Tibial nerve (tissue), 4 donors: ENCODE data around the gene HECTD4. TPM values are rescaled to one million over a fixed set of nuclear protein-coding genes. Genes with fewer than 3 reads are reported as not detected.

ENCODE experiments used
- DNase-seq, 2 donors: peaks; one replicate each; pipeline ENCODE4 v3.0.0-alpha.2; 2019; ENCODE audit warnings: low spot score in 2 of 2
- H3K27ac ChIP-seq, 4 donors: fragments of 200-600 bp; sonication (generic) in 3 of 4; one replicate each; pipeline ENCODE4 v1.5.1; 2017 to 2019; ENCODE audit warnings: mild to moderate bottlenecking in 1 of 4
- H3K27me3 ChIP-seq, 2 donors: fragments of 200-600 bp; sonication (generic) in 1 of 2; one replicate each; pipeline versions ENCODE4 v1.5.1 to v1.6.0; 2017 to 2019
- H3K36me3 ChIP-seq, 3 donors: fragments of 200-600 bp; sonication (generic); one replicate each; pipeline ENCODE4 v1.5.1; 2018 to 2019
- H3K4me1 ChIP-seq, 4 donors: fragments of 200-600 bp; sonication (generic) in 3 of 4; one replicate each; pipeline ENCODE4 v1.5.1; 2017 to 2019
- H3K4me3 ChIP-seq, 4 donors: fragments of 200-600 bp; sonication (generic) in 3 of 4; one replicate each; pipeline ENCODE4 v1.5.1; 2017 to 2019; ENCODE audit warnings: mild to moderate bottlenecking in 1 of 4, moderate library complexity in 1 of 4
- H3K9me3 ChIP-seq, 4 donors: fragments of 200-600 bp; sonication (generic) in 3 of 4; one replicate each; pipeline ENCODE4 v1.5.1; 2017 to 2019
- EP300 ChIP-seq, 2 donors: sonication (generic); formaldehyde crosslinking; IDR thresholded peaks; one replicate each; pipeline ENCODE4 v1.6.1; 2017; ENCODE audit warnings: antibody characterized with exemption in 2 of 2, mild to moderate bottlenecking in 1 of 2
- POLR2A ChIP-seq, 2 donors: fragments of 450-650 bp; IDR thresholded peaks; one replicate each; pipeline ENCODE4 v1.6.1; 2017; ENCODE audit warnings: antibody characterized with exemption in 2 of 2, mild to moderate bottlenecking in 2 of 2, moderate library complexity in 2 of 2
- WGBS, 2 donors: methylation state at CpG; one replicate each; pipeline ENCODE4 v1.1.5; 2018; 5-methylcytosine and 5-hydroxymethylcytosine counted together
- total RNA-seq, 4 donors: library from RNA; depleted of rRNA; stranded (reverse); fragments of >200 nt; gene quantifications; one replicate each; pipeline ENCODE4 v1.1.0, GENCODE V29; 2016
- TF ChIP-seq, protein P1 (sequence below), 5 experiments: fragments of 200-600 bp in 3 of 5; fragments of 450-650 bp in 2 of 5; sonication (generic) in 3 of 5; IDR thresholded peaks; one replicate each; pipeline ENCODE4 v1.5.1; 2016 to 2019; ENCODE audit warnings: antibody characterized with exemption in 5 of 5, mild to moderate bottlenecking in 3 of 5, moderate library complexity in 2 of 5

HECTD4 gene
- total RNA-seq, 4 donors from 2014 or later: 43.0 to 70.5 (median 58.5) TPM

DNA sequence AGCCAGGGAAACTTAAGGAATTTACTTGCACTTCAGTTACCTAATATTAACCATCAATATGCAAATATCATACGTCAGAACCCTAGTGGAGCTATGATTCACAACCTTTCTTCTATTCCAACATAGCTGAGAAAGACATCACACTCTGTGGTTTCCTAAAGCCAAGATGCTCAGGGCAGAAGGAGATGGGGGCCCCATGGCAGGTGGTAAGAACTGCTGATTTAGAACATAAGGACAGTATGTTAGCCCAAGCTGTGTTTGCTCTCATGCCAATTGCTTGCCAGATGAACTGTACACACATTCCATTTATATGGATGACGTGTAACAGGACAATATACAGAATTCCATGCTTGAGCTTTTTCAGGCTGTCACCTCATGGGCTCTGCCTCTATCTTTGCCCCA, 34.6 kb downstream of the HECTD4 start:
- H3K36me3 ChIP-seq: no peaks in the 10 kb centered on the region
- H3K4me3 ChIP-seq: no peak overlapping the region
- WGBS, 2 donors: 72 to 74% methylated on average over 2 of the region's 2 CpGs
- TF ChIP-seq, protein P1, sequence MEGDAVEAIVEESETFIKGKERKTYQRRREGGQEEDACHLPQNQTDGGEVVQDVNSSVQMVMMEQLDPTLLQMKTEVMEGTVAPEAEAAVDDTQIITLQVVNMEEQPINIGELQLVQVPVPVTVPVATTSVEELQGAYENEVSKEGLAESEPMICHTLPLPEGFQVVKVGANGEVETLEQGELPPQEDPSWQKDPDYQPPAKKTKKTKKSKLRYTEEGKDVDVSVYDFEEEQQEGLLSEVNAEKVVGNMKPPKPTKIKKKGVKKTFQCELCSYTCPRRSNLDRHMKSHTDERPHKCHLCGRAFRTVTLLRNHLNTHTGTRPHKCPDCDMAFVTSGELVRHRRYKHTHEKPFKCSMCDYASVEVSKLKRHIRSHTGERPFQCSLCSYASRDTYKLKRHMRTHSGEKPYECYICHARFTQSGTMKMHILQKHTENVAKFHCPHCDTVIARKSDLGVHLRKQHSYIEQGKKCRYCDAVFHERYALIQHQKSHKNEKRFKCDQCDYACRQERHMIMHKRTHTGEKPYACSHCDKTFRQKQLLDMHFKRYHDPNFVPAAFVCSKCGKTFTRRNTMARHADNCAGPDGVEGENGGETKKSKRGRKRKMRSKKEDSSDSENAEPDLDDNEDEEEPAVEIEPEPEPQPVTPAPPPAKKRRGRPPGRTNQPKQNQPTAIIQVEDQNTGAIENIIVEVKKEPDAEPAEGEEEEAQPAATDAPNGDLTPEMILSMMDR (IDR thresholded peaks at IDR 0.05): no peak
- TF ChIP-seq POLR2A (IDR thresholded peaks at IDR 0.05): no peak
- no peak for TF ChIP-seq EP300 (IDR thresholded peaks at IDR 0.05)
- H3K4me1 ChIP-seq: peaks cover 0 to 51% (median 0%) of the 10 kb centered on the region in 4 donors
- H3K9me3 ChIP-seq: no peaks in the 10 kb centered on the region
- H3K27ac ChIP-seq: no peak overlapping the region
- DNase-seq: no peak
- H3K27me3 ChIP-seq: no peaks in the 10 kb centered on the region

DNA sequence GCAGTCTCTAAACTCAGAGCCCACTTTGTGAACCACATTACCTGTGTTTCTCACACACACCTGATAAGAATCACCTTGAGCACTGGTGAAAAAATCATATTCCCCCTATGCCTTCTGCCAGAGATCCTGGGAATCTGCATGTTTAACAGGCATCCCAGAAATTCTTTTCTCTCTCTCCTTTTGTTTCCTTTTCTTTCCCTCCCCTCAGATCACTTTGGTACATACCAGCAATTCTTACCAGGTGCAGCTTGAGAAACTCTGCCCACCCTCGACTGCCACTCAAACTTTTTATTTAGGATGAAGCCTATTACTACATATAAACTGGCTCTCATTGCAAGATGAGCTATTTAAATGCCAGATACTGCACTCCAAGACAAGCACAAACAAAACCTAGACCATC, 36.0 kb downstream of the HECTD4 start:
- H3K4me1 ChIP-seq: peaks cover 0 to 55% (median 0%) of the 10 kb centered on the region in 4 donors
- no peaks in the 10 kb centered on the region for H3K9me3 ChIP-seq
- TF ChIP-seq, protein P1 (IDR thresholded peaks at IDR 0.05): no peak
- no peak for TF ChIP-seq POLR2A (IDR thresholded peaks at IDR 0.05)
- TF ChIP-seq EP300 (IDR thresholded peaks at IDR 0.05): no peak
- no peak overlapping the region for H3K4me3 ChIP-seq
- H3K27ac ChIP-seq: no peak overlapping the region
- H3K27me3 ChIP-seq: no peaks in the 10 kb centered on the region
- no peak for DNase-seq
- H3K36me3 ChIP-seq: no peaks in the 10 kb centered on the region
- 61 to 84% methylated on average over 1 of the region's 1 CpG for WGBS, 2 donors

DNA sequence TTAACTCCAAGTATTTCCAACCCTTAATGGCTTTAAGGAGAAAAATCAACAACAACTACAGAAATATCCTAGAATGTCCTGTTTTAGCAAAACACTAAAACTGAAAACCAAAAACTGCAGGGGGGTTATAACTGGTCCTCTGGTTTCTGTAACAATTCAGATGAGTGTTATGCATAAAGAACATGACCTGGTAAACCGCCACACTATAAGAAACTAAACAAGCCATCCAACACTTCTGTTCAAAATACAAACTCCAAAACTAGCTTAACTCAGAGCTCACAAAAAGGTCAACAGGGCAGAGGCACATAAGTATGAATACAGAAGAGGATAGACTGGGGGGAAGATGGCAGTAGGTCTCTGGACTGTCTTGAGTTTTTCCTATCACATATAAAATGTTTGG, 38.0 kb downstream of the HECTD4 start:
- Histone ChIP-seq H3K9me3 (no peaks in the 10 kb centered on the region), H3K4me1 (peaks cover 0 to 39% (median 0%) of the 10 kb centered on the region in 4 donors), H3K36me3 (no peaks in the 10 kb centered on the region), H3K27me3 (no peaks in the 10 kb centered on the region), H3K4me3 (no peak overlapping the region), H3K27ac (no peak overlapping the region)
- whole genome bisulfite sequencing, 2 donors: 90 to 92% methylated on average over 1 of the region's 1 CpG
- no peak for DNase-seq
- TF ChIP-seq EP300 (IDR thresholded peaks at IDR 0.05) (no peak), POLR2A (IDR thresholded peaks at IDR 0.05) (no peak)
- TF ChIP-seq, protein P1 (IDR thresholded peaks at IDR 0.05): no peak

DNA sequence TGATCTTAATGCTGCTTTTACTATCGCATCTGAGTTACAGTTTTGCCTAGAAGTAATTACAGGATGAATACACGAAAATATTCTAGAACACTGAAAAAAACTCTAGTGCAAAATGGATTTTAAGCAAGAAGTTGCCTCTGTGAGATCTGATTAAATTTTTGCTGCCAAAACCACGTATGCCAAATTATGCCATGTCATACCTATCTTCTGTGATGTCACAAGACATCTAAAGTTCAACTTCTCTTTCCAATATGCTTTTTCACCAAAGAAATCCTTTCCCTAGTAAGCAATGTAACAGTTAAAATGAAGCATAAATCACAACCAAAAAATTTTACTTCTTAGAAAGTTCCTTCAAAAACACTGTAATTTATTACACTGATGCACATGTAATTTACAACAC, 39.6 kb downstream of the HECTD4 start:
- no peak overlapping the region for H3K4me3 ChIP-seq
- WGBS, 2 donors: 76 to 80% methylated on average over 3 of the region's 3 CpGs
- H3K27ac ChIP-seq: no peak overlapping the region
- H3K27me3 ChIP-seq: no peaks in the 10 kb centered on the region
- peaks cover 0 to 28% (median 0%) of the 10 kb centered on the region in 4 donors for H3K4me1 ChIP-seq
- H3K9me3 ChIP-seq: no peaks in the 10 kb centered on the region
- H3K36me3 ChIP-seq: peaks cover 0 to 11% (median 0%) of the 10 kb centered on the region in 3 donors
- TF ChIP-seq POLR2A (IDR thresholded peaks at IDR 0.05): no peak
- TF ChIP-seq, protein P1 (IDR thresholded peaks at IDR 0.05): no peak
- no peak for TF ChIP-seq EP300 (IDR thresholded peaks at IDR 0.05)
- no peak for DNase-seq

DNA sequence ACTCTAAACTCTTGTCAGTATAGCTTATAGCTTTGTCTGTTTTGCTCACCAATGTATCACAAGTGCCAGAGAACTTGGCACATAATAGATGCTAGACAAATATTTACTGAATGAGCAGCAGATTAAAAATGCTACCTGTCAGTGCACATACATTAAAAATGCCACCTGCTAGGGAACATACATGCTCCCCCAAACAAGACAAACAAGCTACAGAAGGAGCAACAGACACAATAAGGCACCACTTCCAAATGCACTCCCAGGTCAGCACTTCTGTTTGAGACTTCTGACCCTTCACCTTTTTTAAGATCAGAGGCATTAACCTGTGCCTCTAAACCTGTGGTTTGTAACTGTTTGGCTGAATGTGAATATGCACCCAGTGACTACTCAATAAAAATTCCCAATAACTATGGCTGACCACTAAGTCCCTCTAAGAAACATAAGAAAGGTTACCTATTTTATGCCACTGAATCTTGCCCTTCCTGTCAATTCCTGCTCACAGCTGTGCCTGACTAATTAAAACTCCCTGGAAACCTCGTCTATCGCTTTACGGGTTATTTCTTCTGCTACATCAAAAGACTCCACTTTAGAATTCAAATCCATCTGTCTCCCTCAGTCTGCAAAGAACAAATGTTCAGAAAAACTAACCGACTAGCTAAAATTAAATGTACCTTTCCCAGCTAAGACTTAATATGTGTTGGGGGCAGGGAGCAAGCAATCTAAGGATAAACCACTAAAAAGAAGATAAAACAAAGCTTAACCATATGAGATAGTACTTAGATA, 41.0 kb downstream of the HECTD4 start:
- no peak for DNase-seq
- no peak overlapping the region for H3K27ac ChIP-seq
- H3K4me1 ChIP-seq: peaks cover 0 to 24% (median 0%) of the 10 kb centered on the region in 4 donors
- TF ChIP-seq POLR2A (IDR thresholded peaks at IDR 0.05) (no peak), EP300 (IDR thresholded peaks at IDR 0.05) (no peak)
- TF ChIP-seq, protein P1 (IDR thresholded peaks at IDR 0.05): no peak
- WGBS, 2 donors: 55 to 63% methylated on average over 4 of the region's 4 CpGs
- H3K9me3 ChIP-seq: no peaks in the 10 kb centered on the region
- H3K27me3 ChIP-seq: no peaks in the 10 kb centered on the region
- H3K4me3 ChIP-seq: no peak overlapping the region
- H3K36me3 ChIP-seq: peaks cover 0 to 12% (median 0%) of the 10 kb centered on the region in 3 donors
